H1 (cell line): ENCODE results near the gene KCNH6. TPM values are rescaled to one million over a fixed set of nuclear protein-coding genes. Genes with fewer than 3 reads are reported as not detected.

ENCODE experiments used
- CTCF ChIA-PET: fragments of 300-600 bp; sonication (Branson Sonifier 250); formaldehyde crosslinking; loops from one replicate; lab custom pipeline; 2021; ENCODE audit not compliant: partially characterized antibody; lab: Charles Lee
- POLR2A ChIA-PET: fragments of 300-600 bp; sonication (Branson Sonifier 250); formaldehyde crosslinking; loops from one replicate; lab custom pipeline; 2021; ENCODE audit warnings: inconsistent platforms; ENCODE audit not compliant: partially characterized antibody; lab: Charles Lee
- DNase-seq, 2 experiments: peaks; one replicate each; pipeline versions ENCODE4 v3.0.0 to v3.0.0-alpha.2; 2010 to 2022; ENCODE audit warnings: low spot score in 2 of 2, low read depth in 1 of 2, mixed read lengths in 1 of 2
- FAIRE-seq: peaks from 2 replicates; lab custom pipeline; 2011; peaks lifted over from hg19 to GRCh38; lab: Jason Lieb, UNC
- H2AFZ ChIP-seq: 2 replicates; pipeline ENCODE4 v1.8.1; 2012; ENCODE audit warnings: low read length, inconsistent platforms
- H2AK5ac ChIP-seq: 2 replicates; pipeline ENCODE4 v1.6.1; 2013; ENCODE audit warnings: low read depth, low read length
- H2BK120ac ChIP-seq: replicated peaks from 2 replicates; pipeline ENCODE3; 2013; ENCODE audit warnings: low read depth, low read length, inconsistent platforms
- H2BK12ac ChIP-seq: 2 replicates; pipeline ENCODE4 v1.6.1; 2013; ENCODE audit warnings: low read depth, low read length
- H2BK15ac ChIP-seq: 2 replicates; pipeline ENCODE4 v1.6.1; 2013; ENCODE audit warnings: low read length
- H2BK20ac ChIP-seq: 2 replicates; pipeline ENCODE4 v1.6.1; 2013; ENCODE audit warnings: low read length
- H2BK5ac ChIP-seq: 2 replicates; pipeline ENCODE4 v1.6.1; 2013; ENCODE audit warnings: low read depth, low read length
- H3K14ac ChIP-seq: 2 replicates; pipeline ENCODE4 v1.6.1; 2013; ENCODE audit warnings: inconsistent platforms; ENCODE audit not compliant: insufficient read length
- H3K18ac ChIP-seq: 2 replicates; pipeline ENCODE4 v1.6.1; 2013; ENCODE audit warnings: low read length; ENCODE audit errors: extremely low read depth
- H3K23ac ChIP-seq: 2 replicates; pipeline ENCODE4 v1.6.1; 2013; ENCODE audit warnings: inconsistent platforms; ENCODE audit not compliant: insufficient read length
- H3K23me2 ChIP-seq: 2 replicates; pipeline ENCODE4 v1.6.1; 2013; ENCODE audit warnings: low read depth, low read length
- H3K27ac ChIP-seq: 2 replicates; pipeline ENCODE4 v1.6.1; 2011; ENCODE audit warnings: low read depth, low read length, inconsistent platforms
- H3K27me3 ChIP-seq, 4 experiments: replicated peaks in 1 of 4; 1 replicate in 1 of 4; 2 replicates in 3 of 4; pipeline versions ENCODE4 v1.6.1 to v1.8.1; 2011 to 2013; ENCODE audit warnings: low read length in 3 of 4, mild to moderate bottlenecking in 3 of 4, inconsistent platforms in 2 of 4, mixed read lengths in 2 of 4, moderate library complexity in 1 of 4; ENCODE audit not compliant: control insufficient read depth in 3 of 4, insufficient read depth in 3 of 4; ENCODE audit errors: extremely low read depth in 1 of 4
- H3K36me3 ChIP-seq, 4 experiments: 2 replicates each; pipeline versions ENCODE4 v1.6.1 to v1.8.1; 2011 to 2013; ENCODE audit warnings: mild to moderate bottlenecking in 4 of 4, low read length in 3 of 4, moderate library complexity in 2 of 4, control low read depth in 1 of 4, inconsistent platforms in 1 of 4; ENCODE audit not compliant: insufficient read depth in 4 of 4, control insufficient read depth in 2 of 4
- H3K4ac ChIP-seq: replicated peaks from 2 replicates; pipeline ENCODE3; 2013; ENCODE audit warnings: low read length, low read depth, mixed read lengths, inconsistent platforms; ENCODE audit not compliant: insufficient read length
- H3K4me1 ChIP-seq, 4 experiments: replicated peaks in 1 of 4; 1 replicate in 1 of 4; 2 replicates in 3 of 4; pipeline versions ENCODE4 v1.6.1 to v1.8.1; 2011 to 2013; ENCODE audit warnings: low read length in 3 of 4, inconsistent platforms in 2 of 4, mixed read lengths in 1 of 4; ENCODE audit not compliant: insufficient read depth in 4 of 4, control insufficient read depth in 3 of 4
- H3K4me2 ChIP-seq, 2 experiments: 2 replicates each; pipeline versions ENCODE4 v1.6.1 to v1.8.1; 2011 to 2013; ENCODE audit warnings: low read depth in 2 of 2, low read length in 2 of 2, control low read depth in 1 of 2, inconsistent platforms in 1 of 2, mild to moderate bottlenecking in 1 of 2; ENCODE audit not compliant: insufficient read depth in 1 of 2
- H3K4me3 ChIP-seq, 4 experiments: fragments of 200-600, 300-600 bp in 1 of 4; sonication (generic), shearing (Covaris generic), sonication (Bioruptor Twin) in 1 of 4; 2 replicates each; pipeline versions ENCODE4 v1.5.1 to v1.8.1; 2011 to 2016; ENCODE audit warnings: low read length in 4 of 4, low read depth in 3 of 4, control low read depth in 2 of 4, inconsistent platforms in 2 of 4, mild to moderate bottlenecking in 2 of 4, mixed read lengths in 1 of 4, moderate library complexity in 1 of 4; ENCODE audit not compliant: insufficient read depth in 2 of 4; ENCODE audit errors: extremely low read depth in 1 of 4
- H3K56ac ChIP-seq: replicated peaks from 2 replicates; pipeline ENCODE3; 2013; ENCODE audit warnings: low read depth, mild to moderate bottlenecking, mixed read lengths, low read length, inconsistent platforms; ENCODE audit not compliant: insufficient read length
- H3K79me1 ChIP-seq: 2 replicates; pipeline ENCODE4 v1.6.1; 2013; ENCODE audit warnings: low read depth, low read length, control low read depth
- H3K79me2 ChIP-seq, 2 experiments: 2 replicates each; pipeline versions ENCODE4 v1.6.1 to v1.8.1; 2012 to 2013; ENCODE audit warnings: low read length in 2 of 2, mild to moderate bottlenecking in 2 of 2, inconsistent platforms in 1 of 2; ENCODE audit not compliant: insufficient read depth in 2 of 2, control insufficient read depth in 1 of 2
- H3K9ac ChIP-seq, 4 experiments: replicated peaks in 1 of 4; 1 replicate in 1 of 4; 2 replicates in 3 of 4; pipeline versions ENCODE4 v1.6.1 to v1.8.1; 2011 to 2013; ENCODE audit warnings: low read depth in 3 of 4, low read length in 3 of 4, control low read depth in 2 of 4, mild to moderate bottlenecking in 2 of 4, moderate library complexity in 2 of 4, inconsistent platforms in 1 of 4; ENCODE audit errors: extremely low read depth in 1 of 4
- H3K9me3 ChIP-seq, 2 experiments: 2 replicates each; pipeline versions ENCODE4 v1.6.1 to v1.8.1; 2012 to 2013; ENCODE audit warnings: mild to moderate bottlenecking in 2 of 2, moderate library complexity in 2 of 2, control low read depth in 1 of 2, inconsistent platforms in 1 of 2, low read depth in 1 of 2, low read length in 1 of 2, mixed read lengths in 1 of 2; ENCODE audit not compliant: insufficient read depth in 2 of 2
- H4K20me1 ChIP-seq, 2 experiments: replicated peaks in 1 of 2; 2 replicates each; pipeline versions ENCODE3 to v1.8.1; 2011 to 2013; ENCODE audit warnings: inconsistent platforms in 2 of 2, low read length in 2 of 2, mild to moderate bottlenecking in 1 of 2; ENCODE audit not compliant: insufficient read depth in 2 of 2, control insufficient read depth in 1 of 2
- H4K5ac ChIP-seq: 2 replicates; pipeline ENCODE4 v1.6.1; 2013; ENCODE audit warnings: low read length, low read depth, mixed read lengths, inconsistent platforms; ENCODE audit not compliant: insufficient read length
- H4K8ac ChIP-seq: 2 replicates; pipeline ENCODE4 v1.8.0; 2013; ENCODE audit warnings: mild to moderate bottlenecking, moderate library complexity, low read length, inconsistent platforms; ENCODE audit not compliant: insufficient read depth; ENCODE audit errors: extremely low read depth
- H4K91ac ChIP-seq: replicated peaks from 2 replicates; pipeline ENCODE3; 2013; ENCODE audit warnings: low read length, mixed read lengths, inconsistent platforms; ENCODE audit not compliant: insufficient read length
- CBX8 ChIP-seq: fragments of 300-800, 300-1000 bp; sonication (generic); IDR thresholded peaks from 2 replicates; pipeline ENCODE4 v1.7.1; 2016; ENCODE audit warnings: low read depth, low read length, borderline replicate concordance
- GABPA ChIP-seq: IDR thresholded peaks from 2 replicates; pipeline ENCODE4 v1.6.1; 2011; ENCODE audit warnings: mild to moderate bottlenecking, low read length, moderate library complexity, borderline replicate concordance; ENCODE audit not compliant: insufficient read depth
- HDAC6 ChIP-seq: IDR thresholded peaks from one replicate; pipeline ENCODE4 v1.7.1; 2012; ENCODE audit warnings: low read depth, mild to moderate bottlenecking, inconsistent platforms, low read length, moderate library complexity
- KDM5A ChIP-seq: fragments of 200-600 bp; IDR thresholded peaks from 2 replicates; pipeline ENCODE4 v1.7.1; 2012; ENCODE audit warnings: mild to moderate bottlenecking, low read length, inconsistent platforms, mixed read lengths
- MAX ChIP-seq: IDR thresholded peaks from 2 replicates; pipeline ENCODE4 v1.6.1; 2012; ENCODE audit warnings: inconsistent platforms
- NRF1 ChIP-seq: IDR thresholded peaks from 2 replicates; pipeline ENCODE4 v1.6.1; 2011; ENCODE audit warnings: mild to moderate bottlenecking, low read depth, low read length, improper control_type of control experiment
- POLR2A ChIP-seq, 2 experiments: IDR thresholded peaks; 1 replicate in 1 of 2; 2 replicates in 1 of 2; pipeline ENCODE4 v1.6.1; 2011; ENCODE audit warnings: low read depth in 2 of 2, low read length in 2 of 2, mild to moderate bottlenecking in 2 of 2; ENCODE audit errors: control extremely low read depth in 1 of 2
- TAF1 ChIP-seq: IDR thresholded peaks from 2 replicates; pipeline ENCODE4 v1.6.1; 2011; ENCODE audit warnings: mild to moderate bottlenecking, low read depth, low read length
- TEAD4 ChIP-seq: IDR thresholded peaks from 2 replicates; pipeline ENCODE4 v1.6.1; 2012; ENCODE audit warnings: low read depth, low read length, inconsistent platforms, mixed read lengths
- WGBS, 2 experiments: shearing (Covaris generic) in 1 of 2; methylation state at CpG; one replicate each; pipeline versions ENCODE4 v1.1.6 to v1.1.7; 2013 to 2015; ENCODE audit warnings: low lambda C conversion rate in 2 of 2, mixed read lengths in 2 of 2, inconsistent platforms in 1 of 2, low coverage in 1 of 2, missing lambda C conversion rate in 1 of 2; ENCODE audit not compliant: insufficient replicate concordance in 2 of 2, insufficient coverage in 1 of 2, insufficient read length in 1 of 2; ENCODE audit errors: extremely low coverage in 1 of 2, missing lambda C conversion rate in 1 of 2; 5-methylcytosine and 5-hydroxymethylcytosine counted together
- polyA plus RNA-seq, 7 experiments: library from polyadenylated mRNA; depleted of rRNA in 3 of 7; stranded (reverse) in 5 of 7; unstranded in 2 of 7; fragments of >200 nt in 5 of 7; fragments of 200-250 nt in 2 of 7; gene quantifications; 1 replicate in 5 of 7; 2 replicates in 1 of 7; 4 replicates in 1 of 7; pipeline versions ENCODE4 v1.2.1 to v1.2.3, GENCODE V29; 2011 to 2013; ENCODE audit warnings: missing spikeins in 2 of 7, mixed read lengths in 2 of 7
- total RNA-seq: library from RNA; stranded (reverse); fragmentation: NEBNext Ultra II Directional; extraction: Animal tissue kit (Norgen Biotek cat#: 25700); gene quantifications from 2 replicates; pipeline ENCODE4 v1.2.1, GENCODE V29; 2021

The KCNH6 gene
- total and polyA plus RNA-seq, 2 of the 8 experiments (the other 6 are each of a cell fraction or from before 2014, with no cell fraction given): 1.8 to 3.6 TPM

DNA sequence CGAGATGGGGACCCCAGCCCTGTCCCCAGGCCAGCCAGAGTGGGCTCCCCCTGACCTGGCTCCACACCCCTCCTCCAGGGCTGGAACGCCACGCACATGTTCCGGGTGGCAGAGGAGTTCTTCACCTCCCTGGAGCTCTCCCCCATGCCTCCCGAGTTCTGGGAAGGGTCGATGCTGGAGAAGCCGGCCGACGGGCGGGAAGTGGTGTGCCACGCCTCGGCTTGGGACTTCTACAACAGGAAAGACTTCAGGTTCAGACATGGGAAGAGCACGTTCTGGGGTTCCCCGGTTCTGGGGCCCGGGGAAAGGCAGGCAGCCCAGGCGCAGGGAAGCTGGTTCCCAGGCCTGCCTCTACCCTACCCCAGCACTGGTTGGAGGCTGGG, 41.7 kb upstream of the KCNH6 start:
- no peak overlapping the region for H2BK20ac ChIP-seq
- H3K18ac ChIP-seq: no peak overlapping the region
- H3K27me3 ChIP-seq: peaks cover 0 to 14% (median 10%) of the 10 kb centered on the region in 4 experiments; a peak in 5 of 7 replicates
- no peaks in the 10 kb centered on the region for H3K79me2 ChIP-seq
- no peak overlapping the region for H2BK120ac ChIP-seq
- no peaks in the 10 kb centered on the region for H3K9me3 ChIP-seq
- POLR2A ChIA-PET: interaction anchor here (0.7 to 1.6 kb wide), 4 partner anchors 8 to 51 kb away, joined by 3 to 6 read pairs (median 4); no protein-coding TSS in a partner anchor
- no peak overlapping the region for H2AFZ ChIP-seq
- H3K9ac ChIP-seq: no peak overlapping the region
- no peak overlapping the region for H3K4me3 ChIP-seq
- H2AK5ac ChIP-seq: no peak overlapping the region
- H4K8ac ChIP-seq: no peak overlapping the region
- no peak overlapping the region for H4K91ac ChIP-seq
- peaks cover 0 to 14% (median 9%) of the 10 kb centered on the region in 4 experiments; a peak in 6 of 7 replicates for H3K4me1 ChIP-seq
- H4K5ac ChIP-seq: no peak overlapping the region
- no peak for FAIRE-seq
- no peak overlapping the region for H2BK12ac ChIP-seq
- no peak for DNase-seq
- H3K4me2 ChIP-seq: no peak overlapping the region
- H3K36me3 ChIP-seq: no peaks in the 10 kb centered on the region
- H2BK15ac ChIP-seq: no peak overlapping the region
- peaks cover 7% of the 10 kb centered on the region for H3K23me2 ChIP-seq
- no peak overlapping the region for H3K27ac ChIP-seq
- no peak overlapping the region for H3K56ac ChIP-seq
- no peaks in the 10 kb centered on the region for H3K79me1 ChIP-seq
- H3K4ac ChIP-seq: no peak overlapping the region
- CTCF ChIA-PET: interaction anchor here (0.6 to 27.9 kb wide), 12 partner anchors 8 to 819 kb away, joined by 3 to 758 read pairs (median 5); partner anchors contain the start of gene CYB561
- WGBS, 2 experiments: 89% methylated on average over 16 of the region's 16 CpGs; no CpG with 5 or more reads in 1 of the 2 experiments
- no peak overlapping the region; the same call in 1 of the 2 replicates for H2BK5ac ChIP-seq
- H3K23ac ChIP-seq: no peak overlapping the region
- H3K14ac ChIP-seq: no peak overlapping the region
- H4K20me1 ChIP-seq: no peaks in the 10 kb centered on the region
- TF ChIP-seq KDM5A: no peak
- no peak for TF ChIP-seq NRF1
- TF ChIP-seq TAF1: no peak
- TF ChIP-seq HDAC6: no peak
- no peak for TF ChIP-seq GABPA
- no peak for TF ChIP-seq MAX
- TF ChIP-seq POLR2A (IDR thresholded peaks at IDR 0.05; ENCODE audit: control extremely low read depth in 1 of 2, low read depth in 2 of 2, low read length in 2 of 2): no peak
- no peak for TF ChIP-seq CBX8
- TF ChIP-seq TEAD4: no peak
